DND-41 (cell line): ENCODE data around the gene ZIC2.

ENCODE experiments used
- CTCF ChIP-seq: IDR thresholded peaks from 2 replicates; pipeline ENCODE4 v1.5.1; 2012; ENCODE audit warnings: borderline replicate concordance, low read length, moderate library complexity, mild to moderate bottlenecking; ENCODE audit not compliant: poor library complexity, severe bottlenecking; ENCODE audit errors: extremely low read depth
- EZH2 ChIP-seq: IDR thresholded peaks from 3 replicates; pipeline ENCODE4 v1.6.1; 2012; ENCODE audit warnings: borderline replicate concordance, low read depth, mild to moderate bottlenecking, moderate library complexity, low read length, inconsistent platforms; ENCODE audit not compliant: severe bottlenecking

DNA sequence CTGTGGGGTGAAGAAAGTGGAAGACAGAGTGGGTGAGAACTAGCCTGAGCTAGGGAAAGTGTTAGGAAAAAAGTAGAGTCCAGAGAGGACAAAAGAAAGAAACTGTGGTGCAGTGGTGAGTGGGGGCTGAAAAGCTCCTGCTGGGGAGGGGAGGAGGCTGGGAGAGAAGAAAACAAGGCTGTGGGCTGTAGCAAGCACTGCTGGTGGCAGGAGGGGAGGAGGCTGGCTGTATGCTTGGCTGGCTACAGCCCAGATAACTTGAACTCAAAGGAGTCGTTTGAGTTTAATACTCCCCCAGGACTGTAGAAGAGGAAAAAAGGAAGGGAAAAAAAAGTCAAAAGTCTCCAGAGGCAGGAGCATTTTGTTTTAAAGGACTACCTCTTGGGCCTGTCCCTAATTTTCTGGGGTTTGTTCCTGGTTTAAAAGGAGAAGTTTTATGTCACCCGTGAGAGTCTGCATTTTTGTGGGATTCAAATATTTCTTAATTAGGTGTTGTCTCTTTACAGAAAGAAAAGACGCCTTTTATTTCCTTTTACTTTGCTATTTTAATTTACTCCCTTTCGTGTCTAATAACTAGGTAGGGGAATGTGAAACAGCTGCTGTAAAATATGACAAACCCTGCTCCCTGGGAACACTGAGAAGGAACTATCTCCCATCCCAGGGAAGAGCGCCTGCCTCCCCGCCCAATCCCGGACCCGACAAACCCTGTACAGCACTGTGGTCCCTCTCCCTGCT is 31.7 kb upstream of the ZIC2 start:
- TF ChIP-seq CTCF (no peak), EZH2 (no peak)
